A549 (cell line): ENCODE measurements around the gene PIK3IP1.

Source experiments
- JUN ChIP-seq, 2 experiments: fragments of >200 bp; sonication (Bioruptor Twin); formaldehyde crosslinking; IDR thresholded peaks; 2 replicates in 1 of 2; 3 replicates in 1 of 2; pipeline ENCODE4 v1.6.1; 2016 to 2017
- TF ChIP-seq, protein P1 (sequence below): fragments of >200 bp; sonication (Bioruptor Twin); formaldehyde crosslinking; IDR thresholded peaks from 3 replicates; pipeline ENCODE4 v1.5.1; 2016

DNA sequence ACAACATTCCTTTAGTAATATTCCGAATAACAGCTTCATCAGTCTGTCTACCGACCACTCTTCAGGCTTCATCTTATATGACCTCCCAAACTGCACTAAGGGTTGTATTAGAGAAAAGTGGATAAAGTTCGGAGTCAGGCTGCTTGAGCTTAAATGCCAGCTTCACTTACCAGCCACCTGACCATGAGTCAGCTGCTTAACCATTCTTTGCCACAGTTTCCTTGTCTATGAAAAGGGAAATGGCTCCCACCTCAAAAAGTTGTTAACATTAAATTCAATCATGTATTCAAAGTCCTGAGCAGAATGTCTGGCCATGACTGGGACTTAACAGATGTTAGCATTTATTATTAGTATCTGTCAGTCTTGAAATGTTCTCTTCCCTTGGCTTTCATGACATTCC lies 59.3 kb downstream of the PIK3IP1 start:
- TF ChIP-seq, protein P1, sequence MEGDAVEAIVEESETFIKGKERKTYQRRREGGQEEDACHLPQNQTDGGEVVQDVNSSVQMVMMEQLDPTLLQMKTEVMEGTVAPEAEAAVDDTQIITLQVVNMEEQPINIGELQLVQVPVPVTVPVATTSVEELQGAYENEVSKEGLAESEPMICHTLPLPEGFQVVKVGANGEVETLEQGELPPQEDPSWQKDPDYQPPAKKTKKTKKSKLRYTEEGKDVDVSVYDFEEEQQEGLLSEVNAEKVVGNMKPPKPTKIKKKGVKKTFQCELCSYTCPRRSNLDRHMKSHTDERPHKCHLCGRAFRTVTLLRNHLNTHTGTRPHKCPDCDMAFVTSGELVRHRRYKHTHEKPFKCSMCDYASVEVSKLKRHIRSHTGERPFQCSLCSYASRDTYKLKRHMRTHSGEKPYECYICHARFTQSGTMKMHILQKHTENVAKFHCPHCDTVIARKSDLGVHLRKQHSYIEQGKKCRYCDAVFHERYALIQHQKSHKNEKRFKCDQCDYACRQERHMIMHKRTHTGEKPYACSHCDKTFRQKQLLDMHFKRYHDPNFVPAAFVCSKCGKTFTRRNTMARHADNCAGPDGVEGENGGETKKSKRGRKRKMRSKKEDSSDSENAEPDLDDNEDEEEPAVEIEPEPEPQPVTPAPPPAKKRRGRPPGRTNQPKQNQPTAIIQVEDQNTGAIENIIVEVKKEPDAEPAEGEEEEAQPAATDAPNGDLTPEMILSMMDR = no peak
- no peak for TF ChIP-seq JUN (IDR thresholded peaks at IDR 0.05)
